HCT116 (cell line): ENCODE measurements around the gene TSPAN31. TPM values are rescaled to one million over a fixed set of nuclear protein-coding genes. Genes with fewer than 3 reads are reported as not detected.

ENCODE experiments used
- ATAC-seq: fragments of 200-7000 bp; cut with Tn5 transposase; 2 replicates; pipeline ENCODE4 v1.9.1; 2020; ENCODE audit warnings: mild to moderate bottlenecking, moderate library complexity
- BruUV-seq: library from RNA; stranded (reverse); fragments of 400-500 nt; replicated peaks from 2 replicates; lab custom pipeline; 2021; lab: Mats Ljungman, UMichigan
- CTCF ChIA-PET: fragments of 300-600 bp; sonication (Branson Sonifier 250); formaldehyde crosslinking; loops from one replicate; lab custom pipeline; 2021; ENCODE audit warnings: antibody characterized with exemption; lab: Charles Lee
- POLR2A ChIA-PET: fragments of 300-600, 350-600 bp; sonication (Branson Sonifier 250); formaldehyde crosslinking; loops from one replicate; lab custom pipeline; 2021; ENCODE audit warnings: antibody characterized with exemption; lab: Charles Lee
- RAD21 ChIA-PET, 2 experiments: fragments of 300-600 bp; sonication (Branson Sonifier 250); formaldehyde crosslinking; loops; one replicate each; lab custom pipeline; 2023; ENCODE audit warnings: low total read pairs in 2 of 2; ENCODE audit not compliant: uncharacterized antibody in 2 of 2, unreplicated experiment in 2 of 2, low non-redundant PET in 1 of 2; lab: Charles Lee
- DNase-seq: peaks from one replicate; pipeline ENCODE4 v3.0.0-alpha.2; 2010; ENCODE audit warnings: low read depth, low spot score
- H2AFZ ChIP-seq: fragments of 200-600 bp; shearing (Covaris generic), sonication (generic); 2 replicates; pipeline ENCODE4 v1.6.1; 2017; ENCODE audit warnings: low read depth, mixed run types, mixed read lengths, antibody characterized with exemption, low read length; ENCODE audit not compliant: poor library complexity, severe bottlenecking
- H3K27ac ChIP-seq: 2 replicates; pipeline ENCODE4 v1.5.1; 2012; ENCODE audit warnings: low read depth, low read length
- H3K27me3 ChIP-seq: fragments of 200-600 bp; sonication (generic); 2 replicates; pipeline ENCODE4 v1.6.1; 2016; ENCODE audit warnings: mixed run types, low read length, mixed read lengths; ENCODE audit not compliant: insufficient read depth
- H3K36me3 ChIP-seq, 2 experiments: fragments of 200-500 bp in 1 of 2; fragments of 200-600 bp in 1 of 2; sonication (Bioruptor generic) in 1 of 2; sonication (generic) in 1 of 2; 2 replicates each; pipeline versions ENCODE4 v1.5.1 to v1.6.1; 2014 to 2016; ENCODE audit warnings: low read length in 2 of 2, inconsistent platforms in 1 of 2, mixed read lengths in 1 of 2, mixed run types in 1 of 2; ENCODE audit not compliant: insufficient read depth in 2 of 2, control insufficient read depth in 1 of 2
- H3K4me1 ChIP-seq, 2 experiments: fragments of 200-600 bp in 1 of 2; sonication (generic) in 1 of 2; 2 replicates each; pipeline versions ENCODE4 v1.5.1 to v1.6.1; 2012 to 2017; ENCODE audit warnings: low read length in 2 of 2, inconsistent platforms in 1 of 2, mild to moderate bottlenecking in 1 of 2, mixed read lengths in 1 of 2, mixed run types in 1 of 2, moderate library complexity in 1 of 2; ENCODE audit not compliant: insufficient read depth in 2 of 2, control insufficient read depth in 1 of 2
- H3K4me2 ChIP-seq: fragments of 200-600 bp; sonication (generic); 2 replicates; pipeline ENCODE4 v1.6.1; 2017; ENCODE audit warnings: mixed run types, low read length, mixed read lengths
- H3K4me3 ChIP-seq, 2 experiments: fragments of 200-600 bp in 1 of 2; sonication (generic) in 1 of 2; replicated peaks in 1 of 2; 2 replicates each; pipeline ENCODE4 v1.5.1; 2011 to 2016; ENCODE audit warnings: low read length in 2 of 2, control low read depth in 1 of 2, low read depth in 1 of 2, mild to moderate bottlenecking in 1 of 2, mixed read lengths in 1 of 2, mixed run types in 1 of 2
- H3K79me2 ChIP-seq: fragments of 200-600 bp; sonication (generic); 2 replicates; pipeline ENCODE4 v1.6.1; 2017; ENCODE audit warnings: mild to moderate bottlenecking, mixed run types, low read length, moderate library complexity, mixed read lengths; ENCODE audit not compliant: insufficient read depth
- H3K9ac ChIP-seq: fragments of 200-600 bp; sonication (generic); 2 replicates; pipeline ENCODE4 v1.6.1; 2016; ENCODE audit warnings: low read length, mixed read lengths
- H3K9me2 ChIP-seq: fragments of 200-600 bp; sonication (generic), shearing (Covaris generic); 2 replicates; pipeline ENCODE4 v1.6.1; 2017; ENCODE audit warnings: mixed run types, mild to moderate bottlenecking, moderate library complexity; ENCODE audit not compliant: insufficient read depth
- H3K9me3 ChIP-seq, 2 experiments: fragments of 200-500 bp in 1 of 2; fragments of 200-600 bp in 1 of 2; sonication (Bioruptor generic) in 1 of 2; sonication (generic) in 1 of 2; 2 replicates each; pipeline ENCODE4 v1.6.1; 2014 to 2017; ENCODE audit warnings: low read length in 2 of 2, mixed read lengths in 2 of 2, inconsistent platforms in 1 of 2, low read depth in 1 of 2, mild to moderate bottlenecking in 1 of 2, mixed run types in 1 of 2, moderate library complexity in 1 of 2; ENCODE audit not compliant: control insufficient read depth in 1 of 2, insufficient read depth in 1 of 2
- H4K20me1 ChIP-seq: fragments of 200-600 bp; sonication (generic), shearing (Covaris generic); 2 replicates; pipeline ENCODE4 v1.6.1; 2017; ENCODE audit warnings: mixed run types, mild to moderate bottlenecking, moderate library complexity; ENCODE audit not compliant: insufficient read depth
- CEBPB ChIP-seq: IDR thresholded peaks from 2 replicates; pipeline ENCODE4 v1.6.1; 2012; ENCODE audit warnings: low read depth
- EZH2phosphoT487 ChIP-seq: fragments of 200-600 bp; IDR thresholded peaks from 2 replicates; pipeline ENCODE4 v1.6.1; 2018; ENCODE audit warnings: antibody characterized with exemption, borderline replicate concordance
- FOSL1 ChIP-seq: IDR thresholded peaks from 2 replicates; pipeline ENCODE4 v1.6.1; 2012; ENCODE audit warnings: low read depth
- JUND ChIP-seq: IDR thresholded peaks from 2 replicates; pipeline ENCODE4 v1.6.1; 2012
- POLR2A ChIP-seq: IDR thresholded peaks from 2 replicates; pipeline ENCODE4 v1.7.0; 2011; ENCODE audit warnings: borderline replicate concordance; ENCODE audit not compliant: insufficient read depth, insufficient read length; ENCODE audit errors: extremely low read depth
- RAD21 ChIP-seq: IDR thresholded peaks from 2 replicates; pipeline ENCODE4 v1.6.1; 2012; ENCODE audit warnings: low read depth, mild to moderate bottlenecking
- SRF ChIP-seq: IDR thresholded peaks from 2 replicates; pipeline ENCODE4 v1.6.1; 2012; ENCODE audit warnings: low read depth
- YY1 ChIP-seq: IDR thresholded peaks from 2 replicates; pipeline ENCODE4 v1.6.1; 2011; ENCODE audit warnings: low read length, low read depth, moderate library complexity, mild to moderate bottlenecking; ENCODE audit not compliant: insufficient replicate concordance; ENCODE audit errors: extremely low read depth
- ZNF274 ChIP-seq: fragments of 200-500 bp; sonication (Bioruptor generic); IDR thresholded peaks from 2 replicates; pipeline ENCODE4 v1.6.1; 2014; ENCODE audit warnings: mild to moderate bottlenecking, low read depth, low read length, inconsistent platforms
- intact Hi-C: fragments of 100-400 bp; cut with micrococcal nuclease; formaldehyde crosslinking; loops from 2 replicates; pipeline ENCODE4 v1.10.0; 2022
- total RNA-seq: library from RNA; stranded (reverse); gene quantifications from one replicate; pipeline ENCODE4 v1.2.1, GENCODE V29; 2021; ENCODE audit not compliant: unreplicated experiment
- TF ChIP-seq, protein P1 (sequence below): IDR thresholded peaks from 2 replicates; pipeline ENCODE4 v1.6.1; 2011; ENCODE audit warnings: mild to moderate bottlenecking, low read length, moderate library complexity; ENCODE audit not compliant: insufficient replicate concordance; ENCODE audit errors: extremely low read depth
- TF ChIP-seq, protein P2 (sequence below), 3 experiments: fragments of 200-600 bp in 1 of 3; sonication (generic) in 1 of 3; IDR thresholded peaks in 2 of 3; conservative IDR thresholded peaks in 1 of 3; 2 replicates each; pipeline ENCODE4 v1.5.1; 2012 to 2017; ENCODE audit warnings: low read depth in 2 of 3, low read length in 2 of 3, antibody characterized with exemption in 1 of 3, borderline replicate concordance in 1 of 3, control low read depth in 1 of 3, mild to moderate bottlenecking in 1 of 3, mixed read lengths in 1 of 3, mixed run types in 1 of 3, moderate library complexity in 1 of 3; ENCODE audit not compliant: insufficient read depth in 1 of 3
- TF ChIP-seq, protein P3 (sequence below): IDR thresholded peaks from 2 replicates; pipeline ENCODE4 v1.6.1; 2012
- TF ChIP-seq, protein P4 (sequence below): IDR thresholded peaks from 2 replicates; pipeline ENCODE4 v1.6.1; 2012

The TSPAN31 gene
- total RNA-seq, 1 experiment from 2014 or later = 14.9 TPM

DNA sequence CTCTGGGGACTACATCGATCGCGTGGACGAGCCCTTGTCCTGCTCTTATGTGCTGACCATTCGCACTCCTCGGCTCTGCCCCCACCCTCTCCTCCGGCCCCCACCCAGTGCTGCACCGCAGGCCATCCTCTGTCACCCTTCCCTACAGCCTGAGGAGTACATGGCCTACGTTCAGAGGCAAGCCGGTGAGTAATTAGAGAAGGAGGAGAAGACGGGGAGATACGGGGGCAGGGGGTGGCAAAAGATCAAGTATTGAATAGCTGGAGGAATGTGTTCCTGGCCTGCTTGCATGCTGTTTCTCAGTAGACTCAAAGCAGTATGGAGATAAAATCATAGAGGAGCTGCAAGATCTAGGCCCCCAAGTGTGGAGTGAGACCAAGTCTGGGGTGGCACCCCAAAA is 29.1 kb upstream of the TSPAN31 start:
- DNase-seq (no peak), ATAC-seq (no peak)
- Histone ChIP-seq H3K4me2 (no peak overlapping the region), H3K27ac (no peak overlapping the region), H3K4me3 (no peak overlapping the region), H3K9me3 (no peaks in the 10 kb centered on the region), H3K9ac (no peak overlapping the region), H4K20me1 (no peaks in the 10 kb centered on the region), H3K4me1 (no peaks in the 10 kb centered on the region), H3K36me3 (peaks cover 3 to 13% of the 10 kb centered on the region in 2 experiments; a peak in 3 of 4 replicates), H3K9me2 (no peaks in the 10 kb centered on the region), H3K27me3 (no peaks in the 10 kb centered on the region), H3K79me2 (no peaks in the 10 kb centered on the region), H2AFZ (no peak overlapping the region)
- TF ChIP-seq, protein P1, sequence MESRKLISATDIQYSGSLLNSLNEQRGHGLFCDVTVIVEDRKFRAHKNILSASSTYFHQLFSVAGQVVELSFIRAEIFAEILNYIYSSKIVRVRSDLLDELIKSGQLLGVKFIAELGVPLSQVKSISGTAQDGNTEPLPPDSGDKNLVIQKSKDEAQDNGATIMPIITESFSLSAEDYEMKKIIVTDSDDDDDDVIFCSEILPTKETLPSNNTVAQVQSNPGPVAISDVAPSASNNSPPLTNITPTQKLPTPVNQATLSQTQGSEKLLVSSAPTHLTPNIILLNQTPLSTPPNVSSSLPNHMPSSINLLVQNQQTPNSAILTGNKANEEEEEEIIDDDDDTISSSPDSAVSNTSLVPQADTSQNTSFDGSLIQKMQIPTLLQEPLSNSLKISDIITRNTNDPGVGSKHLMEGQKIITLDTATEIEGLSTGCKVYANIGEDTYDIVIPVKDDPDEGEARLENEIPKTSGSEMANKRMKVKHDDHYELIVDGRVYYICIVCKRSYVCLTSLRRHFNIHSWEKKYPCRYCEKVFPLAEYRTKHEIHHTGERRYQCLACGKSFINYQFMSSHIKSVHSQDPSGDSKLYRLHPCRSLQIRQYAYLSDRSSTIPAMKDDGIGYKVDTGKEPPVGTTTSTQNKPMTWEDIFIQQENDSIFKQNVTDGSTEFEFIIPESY = no peak
- TF ChIP-seq, protein P2, sequence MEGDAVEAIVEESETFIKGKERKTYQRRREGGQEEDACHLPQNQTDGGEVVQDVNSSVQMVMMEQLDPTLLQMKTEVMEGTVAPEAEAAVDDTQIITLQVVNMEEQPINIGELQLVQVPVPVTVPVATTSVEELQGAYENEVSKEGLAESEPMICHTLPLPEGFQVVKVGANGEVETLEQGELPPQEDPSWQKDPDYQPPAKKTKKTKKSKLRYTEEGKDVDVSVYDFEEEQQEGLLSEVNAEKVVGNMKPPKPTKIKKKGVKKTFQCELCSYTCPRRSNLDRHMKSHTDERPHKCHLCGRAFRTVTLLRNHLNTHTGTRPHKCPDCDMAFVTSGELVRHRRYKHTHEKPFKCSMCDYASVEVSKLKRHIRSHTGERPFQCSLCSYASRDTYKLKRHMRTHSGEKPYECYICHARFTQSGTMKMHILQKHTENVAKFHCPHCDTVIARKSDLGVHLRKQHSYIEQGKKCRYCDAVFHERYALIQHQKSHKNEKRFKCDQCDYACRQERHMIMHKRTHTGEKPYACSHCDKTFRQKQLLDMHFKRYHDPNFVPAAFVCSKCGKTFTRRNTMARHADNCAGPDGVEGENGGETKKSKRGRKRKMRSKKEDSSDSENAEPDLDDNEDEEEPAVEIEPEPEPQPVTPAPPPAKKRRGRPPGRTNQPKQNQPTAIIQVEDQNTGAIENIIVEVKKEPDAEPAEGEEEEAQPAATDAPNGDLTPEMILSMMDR (IDR thresholded peaks at IDR 0.05 in 2 of 3, conservative IDR thresholded peaks at IDR 0.05 in 1 of 3; ENCODE audit: borderline replicate concordance in 1 of 3, insufficient read depth in 1 of 3, low read depth in 2 of 3, low read length in 2 of 3) = no peak
- TF ChIP-seq RAD21 (no peak), FOSL1 (no peak), ZNF274 (no peak), YY1 (no peak), JUND (no peak), CEBPB (no peak), SRF (no peak), POLR2A (no peak), EZH2phosphoT487 (no peak)
- TF ChIP-seq, protein P3, sequence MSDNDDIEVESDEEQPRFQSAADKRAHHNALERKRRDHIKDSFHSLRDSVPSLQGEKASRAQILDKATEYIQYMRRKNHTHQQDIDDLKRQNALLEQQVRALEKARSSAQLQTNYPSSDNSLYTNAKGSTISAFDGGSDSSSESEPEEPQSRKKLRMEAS = no peak
- TF ChIP-seq, protein P4, sequence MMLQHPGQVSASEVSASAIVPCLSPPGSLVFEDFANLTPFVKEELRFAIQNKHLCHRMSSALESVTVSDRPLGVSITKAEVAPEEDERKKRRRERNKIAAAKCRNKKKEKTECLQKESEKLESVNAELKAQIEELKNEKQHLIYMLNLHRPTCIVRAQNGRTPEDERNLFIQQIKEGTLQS = no peak
- no TSS peak for BruUV-seq
- CTCF ChIA-PET = interaction anchor here (0.9 kb wide), 1 partner anchor 11 kb away, joined by 3 read pairs; no protein-coding TSS in a partner anchor
- RAD21 ChIA-PET = no interaction called here
- POLR2A ChIA-PET = no interaction called here
- intact Hi-C loops = no loop called here
